ENCODE results near the gene SFMBT2.

The SFMBT2 gene

DNA sequence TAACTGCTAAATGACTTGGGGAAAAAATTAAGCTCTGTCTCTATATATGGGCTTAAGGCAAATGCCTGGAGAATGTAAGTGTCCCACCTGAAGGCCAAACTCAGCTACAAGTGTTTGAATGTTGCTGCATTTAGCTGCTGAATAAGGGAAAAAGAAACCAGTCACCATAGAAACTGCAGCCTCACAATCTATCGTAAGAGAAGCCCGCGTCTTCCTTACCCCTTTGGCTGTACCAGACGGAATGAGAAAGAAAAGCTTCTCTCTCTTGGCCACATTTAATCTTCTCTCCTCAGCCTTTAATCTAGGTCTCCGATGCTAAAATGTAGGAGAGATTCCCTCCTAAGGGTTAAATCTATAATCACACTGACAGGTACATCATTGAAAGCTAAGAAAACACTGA lies 147.2 kb downstream of the SFMBT2 start:
- no peak for DNase-seq (ENCODE audit: low spot score)

DNA sequence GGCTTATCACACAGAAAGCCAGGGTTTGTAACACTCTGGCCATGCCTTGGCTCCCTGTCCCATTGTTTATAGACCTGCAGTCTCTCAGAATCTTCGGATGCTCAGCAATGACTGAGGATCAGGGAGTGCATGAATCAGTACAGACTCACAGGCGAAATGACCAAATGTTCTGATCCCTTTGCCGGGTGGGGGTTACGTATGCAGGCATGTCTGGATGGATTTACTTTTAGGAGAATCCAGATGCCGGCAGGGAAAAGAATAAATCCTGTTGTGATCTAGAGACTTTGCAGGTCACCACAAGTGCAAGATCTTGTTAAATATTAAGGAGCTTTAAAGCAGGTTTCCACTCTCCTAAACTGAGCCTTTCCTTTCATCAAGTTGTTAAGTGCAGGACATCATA lies 149.5 kb downstream of the SFMBT2 start:
- no peak for DNase-seq (ENCODE audit: low spot score)

DNA sequence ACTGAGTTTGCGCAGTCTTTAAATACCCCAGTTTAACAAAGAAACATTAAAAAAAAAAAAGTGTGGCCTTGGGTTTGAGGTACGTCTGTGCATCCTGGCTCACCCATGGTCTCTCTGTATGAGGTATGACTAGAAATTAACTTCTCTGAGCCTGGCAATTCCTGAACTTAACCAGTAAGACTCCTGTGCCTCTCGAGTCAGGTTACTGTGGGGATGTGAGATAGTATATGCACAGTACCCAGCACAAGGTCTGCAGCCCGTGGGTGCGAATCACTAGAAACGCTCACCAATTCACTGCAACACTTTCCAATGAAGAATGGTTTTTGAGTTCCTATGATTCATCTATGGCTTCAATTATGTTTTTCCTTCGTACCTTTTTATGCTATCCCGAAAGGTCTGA lies 149.9 kb downstream of the SFMBT2 start:
- DNase-seq (ENCODE audit: low spot score), result no peak

DNA sequence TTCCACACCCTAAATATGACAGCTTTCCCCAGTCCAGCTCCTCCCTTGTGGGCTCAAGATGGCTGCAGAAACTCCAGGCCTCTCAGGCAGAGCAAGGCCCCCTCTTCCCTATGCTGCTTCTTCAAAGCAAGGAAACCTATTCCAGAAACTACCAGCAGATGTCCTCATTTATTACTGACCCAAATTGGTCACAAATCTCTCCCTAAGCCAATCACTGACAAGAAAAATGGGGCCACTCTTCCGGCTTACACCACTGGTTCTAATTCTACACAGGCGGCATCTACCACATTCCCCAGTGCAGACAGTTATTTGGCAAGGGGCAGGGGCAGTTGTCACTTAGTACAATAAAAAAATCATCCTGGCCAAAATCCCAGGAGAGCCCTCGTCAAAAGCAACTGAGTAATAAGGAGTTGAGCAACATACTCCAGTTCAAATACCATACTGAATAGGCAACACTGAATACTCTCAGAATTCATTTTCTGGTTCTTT lies 150.4 kb downstream of the SFMBT2 start:
- peak; percentile 69 for DNase-seq (ENCODE audit: low spot score)

DNA sequence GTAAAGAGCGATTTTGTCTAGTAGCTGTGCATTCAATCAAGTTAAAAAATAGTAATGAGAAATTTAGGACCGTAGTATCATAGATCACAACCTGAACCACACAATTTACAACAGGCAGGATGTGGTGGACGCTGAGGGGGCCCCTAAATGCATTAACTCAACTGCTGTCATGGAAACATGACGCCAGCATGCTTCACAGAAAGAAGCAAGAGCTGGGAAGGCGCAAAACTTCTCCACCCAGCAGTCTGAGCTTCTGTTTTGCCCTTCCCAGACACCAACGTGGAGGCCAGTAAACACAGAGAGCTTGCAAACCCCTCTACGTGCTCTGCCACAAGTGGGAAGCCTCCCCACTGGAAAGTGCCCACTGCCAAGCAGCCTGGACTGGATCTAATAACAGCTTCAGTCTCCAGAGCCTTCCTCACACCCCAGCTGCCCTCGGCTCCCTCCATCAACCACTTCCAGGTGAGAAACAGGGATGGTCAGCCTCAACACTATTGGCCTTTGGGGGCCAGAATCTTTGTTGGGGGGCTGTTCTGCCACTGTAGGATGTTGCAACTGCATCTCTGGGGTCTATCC lies 151.8 kb downstream of the SFMBT2 start:
- no peak for DNase-seq (ENCODE audit: low spot score)

DNA sequence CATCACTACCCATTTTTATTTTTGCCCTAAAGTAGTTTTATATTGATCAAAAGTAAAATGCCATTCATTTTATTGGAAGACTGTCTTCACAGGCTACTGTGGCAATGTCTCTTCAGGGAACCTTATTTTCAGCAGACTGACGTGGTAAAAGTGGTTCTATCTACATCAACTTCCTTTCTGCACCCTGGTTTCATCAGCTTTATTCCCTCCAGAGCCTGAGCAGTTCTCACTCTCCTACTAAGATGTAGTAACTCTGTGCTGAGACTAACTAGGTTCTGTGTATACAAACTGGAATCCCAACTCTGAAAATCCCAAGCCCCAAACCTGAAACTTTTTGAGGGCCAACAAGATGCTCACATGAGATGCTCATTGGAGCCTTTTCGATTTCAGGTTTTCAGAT lies 155.3 kb downstream of the SFMBT2 start:
- DNase-seq (ENCODE audit: low spot score), result no peak

DNA sequence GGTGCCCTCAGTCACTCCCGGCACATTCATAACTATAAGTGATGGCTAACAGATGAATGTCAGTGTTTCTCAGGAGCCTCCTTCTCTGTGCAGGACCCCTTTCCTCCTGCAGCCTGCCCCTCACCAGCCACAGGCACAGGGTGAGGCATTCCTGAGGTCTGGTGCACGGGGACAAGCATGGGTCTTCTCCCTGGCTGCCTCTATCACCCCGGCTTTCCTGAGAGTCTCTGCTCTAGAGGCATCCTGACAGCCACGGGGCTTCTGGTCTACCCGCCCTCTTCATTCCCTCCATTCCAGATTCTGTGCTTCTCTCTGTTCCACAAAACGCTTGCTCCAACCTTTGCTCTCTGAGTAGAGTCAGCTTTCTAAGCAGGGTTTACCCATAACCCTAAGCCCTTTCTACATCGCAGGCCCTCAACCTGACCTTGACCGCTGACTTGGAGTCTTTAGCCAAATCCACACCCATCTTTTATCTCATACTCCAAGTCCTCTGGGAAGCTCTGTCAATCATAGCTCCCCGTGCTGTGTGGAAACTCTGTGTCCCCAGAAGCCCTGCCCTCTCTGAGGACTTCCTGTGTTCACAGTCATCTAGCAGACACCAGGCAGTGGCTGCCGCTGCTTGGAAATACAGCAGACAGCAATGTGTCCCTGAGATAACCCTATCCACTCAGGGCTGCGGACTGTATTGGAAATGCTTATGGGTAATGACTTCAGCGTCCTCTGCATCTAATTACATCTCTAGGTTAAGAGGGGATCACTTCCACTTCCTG lies 159.0 kb downstream of the SFMBT2 start:
- DNase-seq (ENCODE audit: low spot score), result no peak

DNA sequence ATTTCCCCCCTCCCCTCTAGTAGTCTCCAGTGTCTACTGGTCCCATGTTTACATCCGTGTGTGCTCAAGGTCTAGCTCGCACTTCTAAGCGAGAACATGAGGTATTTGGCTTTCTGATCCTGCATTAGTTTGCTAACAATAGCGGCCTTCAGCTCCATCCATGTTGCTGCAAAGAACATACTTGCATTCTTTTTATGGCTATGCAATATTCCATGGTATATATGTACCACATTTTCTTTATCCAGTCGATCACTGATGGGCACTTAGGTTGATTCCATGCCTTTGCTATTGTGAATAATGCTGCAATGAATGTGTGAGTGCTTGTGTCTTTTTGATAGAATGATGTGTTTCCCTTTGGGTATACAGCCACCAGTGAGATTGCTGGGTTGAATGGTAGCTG lies 160.6 kb downstream of the SFMBT2 start:
- no peak for DNase-seq (ENCODE audit: low spot score)

DNA sequence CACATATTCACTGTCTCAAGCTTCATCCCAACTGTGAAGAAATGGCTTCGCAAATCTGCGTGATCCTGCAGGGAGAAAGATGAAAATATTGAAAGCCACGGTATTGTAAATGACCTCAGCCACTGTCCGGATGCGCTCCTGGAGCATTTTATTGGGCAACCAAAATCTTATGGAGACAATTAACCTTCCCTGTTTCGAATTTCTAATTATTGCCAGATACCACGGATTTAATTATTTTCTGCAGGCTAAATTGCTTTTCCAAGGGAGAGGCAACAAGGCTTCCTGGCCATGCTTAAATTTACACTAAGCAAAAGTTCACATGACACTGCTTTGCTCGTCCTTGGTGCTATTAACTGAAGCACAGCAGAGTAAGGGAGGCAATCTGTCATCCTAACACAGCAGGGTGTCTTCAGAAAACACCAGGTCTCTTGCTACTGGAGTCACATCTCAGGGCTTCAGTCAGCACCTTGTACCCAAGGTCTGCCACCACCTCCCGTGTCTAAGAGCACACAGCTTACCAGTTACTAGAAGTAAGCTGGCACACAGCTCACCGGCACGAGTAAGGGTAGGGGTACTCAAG lies 162.2 kb downstream of the SFMBT2 start:
- no peak for DNase-seq (ENCODE audit: low spot score)

DNA sequence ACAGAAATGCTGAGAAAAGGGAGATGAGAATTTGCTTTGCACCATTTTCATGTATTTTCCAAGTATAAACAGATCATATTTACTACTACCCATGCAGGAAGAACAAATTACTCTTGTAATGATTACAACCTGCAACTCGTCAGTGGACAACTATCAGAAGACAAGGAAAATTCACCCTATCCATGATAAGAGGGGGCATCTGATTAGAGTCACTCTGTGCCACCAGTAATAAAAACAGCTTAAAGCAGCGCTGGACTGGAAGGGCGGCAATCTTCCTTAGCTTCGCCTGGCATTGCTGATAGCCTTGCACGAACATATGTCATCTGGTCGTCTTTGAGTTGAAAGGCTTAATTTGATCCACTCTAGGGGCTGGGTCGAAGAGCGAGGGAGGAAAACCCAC lies 162.7 kb downstream of the SFMBT2 start:
- no peak for DNase-seq (ENCODE audit: low spot score)

DNA sequence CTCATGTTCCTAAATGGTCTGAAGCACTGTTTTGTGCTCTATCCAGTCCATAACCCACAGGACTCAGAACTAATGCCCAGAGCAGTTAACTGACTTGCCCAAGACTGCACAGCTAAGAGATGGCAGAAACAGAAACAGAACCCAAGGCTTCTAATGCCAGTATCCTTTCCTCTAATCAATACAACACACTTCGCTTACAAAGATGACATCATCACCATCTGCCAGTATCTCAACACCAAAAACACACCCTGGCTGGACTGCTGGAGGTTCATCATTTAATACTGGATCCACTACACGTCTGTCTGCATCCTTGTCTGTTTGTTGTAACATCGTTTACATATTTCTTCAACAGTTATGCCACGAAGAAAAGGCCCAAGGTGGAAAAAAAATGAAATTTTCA lies 165.3 kb downstream of the SFMBT2 start:
- DNase-seq (ENCODE audit: low spot score), result no peak

DNA sequence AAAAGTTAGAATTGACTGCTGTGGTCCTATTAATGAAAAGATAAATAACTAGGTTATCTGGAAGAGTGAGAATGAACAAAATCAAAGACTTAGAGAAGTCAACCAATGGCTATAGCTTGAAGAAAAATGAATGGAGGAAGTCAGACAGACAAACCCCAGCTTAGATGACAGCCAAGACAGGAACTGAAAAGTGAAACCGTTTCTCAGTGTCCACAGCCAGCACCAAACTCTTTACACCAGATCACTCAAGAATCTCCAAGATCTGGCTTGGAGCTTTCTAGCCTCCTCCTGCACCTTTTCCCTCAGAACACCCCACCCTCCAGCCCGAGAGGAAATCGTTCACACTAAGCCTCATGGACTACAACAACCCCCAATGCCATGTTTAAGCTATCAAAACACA lies 167.0 kb downstream of the SFMBT2 start:
- DNase-seq (ENCODE audit: low spot score), result no peak

DNA sequence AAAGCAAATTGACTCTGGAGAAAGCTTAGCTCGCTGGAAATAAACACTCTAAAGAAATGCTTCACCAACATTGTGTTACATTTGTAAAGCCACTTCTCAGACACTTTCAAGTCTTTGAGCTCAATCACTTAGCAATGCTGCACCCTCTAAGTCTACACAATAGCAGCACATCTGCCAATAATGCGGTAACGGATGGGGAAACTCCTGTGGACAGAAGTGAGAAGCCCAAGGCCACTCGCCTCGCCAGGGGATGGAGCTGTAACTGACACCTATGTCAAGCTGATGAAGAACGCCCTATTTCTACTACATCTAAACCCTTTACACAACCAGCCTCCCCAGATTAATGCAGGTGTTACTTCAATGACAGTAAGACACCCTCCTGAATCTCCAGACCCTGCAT lies 167.7 kb downstream of the SFMBT2 start:
- no peak for DNase-seq (ENCODE audit: low spot score)

DNA sequence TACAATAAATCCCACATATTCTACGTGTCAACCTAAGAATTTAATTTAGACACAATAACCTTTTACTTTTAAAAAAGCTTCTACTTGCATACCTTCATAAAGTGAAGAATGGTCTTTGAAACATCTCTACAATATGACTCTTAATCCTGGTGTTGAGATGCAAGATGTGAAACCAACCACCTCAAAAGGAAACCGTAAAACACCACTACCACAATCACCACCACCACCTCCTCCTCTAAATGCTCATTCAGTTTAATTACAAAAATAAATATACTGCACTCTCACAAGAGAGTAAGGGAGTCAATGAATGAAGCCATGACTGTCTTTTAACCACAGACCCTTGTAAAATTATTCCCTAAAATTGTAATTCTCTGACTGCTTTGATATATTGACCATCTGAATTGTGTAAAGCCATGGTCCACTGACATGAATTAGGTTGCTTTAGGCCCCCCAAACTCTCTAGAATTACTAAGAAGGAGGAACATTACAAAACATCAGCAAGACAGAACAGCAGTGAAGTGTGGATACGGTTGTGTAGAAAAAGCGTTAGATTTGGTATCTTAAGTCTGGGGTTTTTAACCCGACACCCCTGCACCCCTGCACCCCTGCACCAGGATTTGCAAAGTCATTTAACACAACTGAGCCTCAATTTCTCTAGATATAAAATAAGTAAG lies 171.4 kb downstream of the SFMBT2 start:
- DNase-seq (ENCODE audit: low spot score), result no peak

DNA sequence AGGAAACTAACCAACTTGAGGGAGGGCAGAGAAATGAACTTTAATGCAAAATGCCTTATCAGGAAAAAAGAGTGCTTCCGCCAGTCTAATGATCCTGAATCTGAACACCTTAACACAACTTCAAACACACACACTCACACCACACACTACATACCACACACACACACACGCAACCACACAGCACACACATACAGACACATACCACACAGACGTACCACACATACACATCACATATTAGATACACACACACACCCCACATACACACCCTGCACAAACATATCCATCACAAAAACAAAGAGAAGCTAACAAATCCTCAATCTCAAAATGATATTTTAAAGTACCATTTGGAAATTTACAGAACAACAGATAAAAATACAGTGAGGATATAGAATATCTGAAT lies 175.5 kb downstream of the SFMBT2 start:
- DNase-seq (ENCODE audit: low spot score), result no peak

DNA sequence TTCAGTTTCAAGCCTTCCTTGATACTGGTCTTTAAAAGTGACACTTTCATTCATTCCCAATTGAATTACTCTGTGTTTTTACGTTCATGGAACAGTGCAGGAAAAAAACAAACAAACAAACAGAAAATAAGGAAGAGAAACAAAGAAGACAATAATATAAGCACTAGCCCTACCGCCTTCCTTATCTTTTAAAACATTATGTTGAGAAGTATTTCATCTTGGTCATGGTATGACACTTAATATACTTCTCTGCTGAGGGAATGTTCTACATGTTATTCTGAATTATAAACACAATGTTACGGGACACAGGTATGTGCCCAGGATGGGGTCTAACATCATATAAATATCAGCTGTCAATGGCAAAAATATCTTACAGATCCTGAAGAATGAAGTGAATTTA lies 176.7 kb downstream of the SFMBT2 start:
- DNase-seq (ENCODE audit: low spot score), result no peak

DNA sequence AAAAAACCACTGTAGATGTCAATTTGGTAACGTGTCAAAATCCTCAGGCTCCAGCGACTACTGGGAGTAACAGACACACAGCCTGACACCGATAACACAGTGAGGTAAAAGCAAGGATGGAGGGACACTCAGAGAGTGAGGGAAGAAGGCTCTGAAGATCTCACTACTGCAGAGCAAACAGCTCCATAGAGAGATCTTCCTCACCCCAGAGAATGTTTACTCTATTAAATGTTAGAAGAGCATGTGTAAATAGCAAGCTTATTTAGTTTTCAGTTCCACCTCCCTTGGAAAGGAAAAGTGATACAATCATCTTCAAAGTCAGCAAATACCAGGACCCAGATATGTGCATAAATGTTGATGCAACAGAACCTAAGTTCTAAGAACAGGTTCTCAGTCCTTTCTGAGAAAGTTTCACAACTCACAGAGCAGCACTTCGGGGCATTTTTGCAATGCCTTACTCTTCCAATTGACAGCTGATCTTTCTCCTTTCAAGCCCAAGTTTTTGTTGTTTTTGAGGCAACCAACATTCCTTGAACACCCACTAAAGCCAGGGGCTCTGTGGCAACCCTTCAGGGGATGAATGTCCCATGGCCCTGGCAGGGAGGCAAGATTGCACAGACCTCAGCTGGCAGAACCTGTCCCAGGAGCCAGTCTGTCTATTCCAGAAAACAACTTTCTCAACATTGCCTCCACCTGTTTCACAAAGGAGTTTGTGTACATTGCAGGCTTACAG lies 177.4 kb downstream of the SFMBT2 start:
- DNase-seq (ENCODE audit: low spot score), result no peak

DNA sequence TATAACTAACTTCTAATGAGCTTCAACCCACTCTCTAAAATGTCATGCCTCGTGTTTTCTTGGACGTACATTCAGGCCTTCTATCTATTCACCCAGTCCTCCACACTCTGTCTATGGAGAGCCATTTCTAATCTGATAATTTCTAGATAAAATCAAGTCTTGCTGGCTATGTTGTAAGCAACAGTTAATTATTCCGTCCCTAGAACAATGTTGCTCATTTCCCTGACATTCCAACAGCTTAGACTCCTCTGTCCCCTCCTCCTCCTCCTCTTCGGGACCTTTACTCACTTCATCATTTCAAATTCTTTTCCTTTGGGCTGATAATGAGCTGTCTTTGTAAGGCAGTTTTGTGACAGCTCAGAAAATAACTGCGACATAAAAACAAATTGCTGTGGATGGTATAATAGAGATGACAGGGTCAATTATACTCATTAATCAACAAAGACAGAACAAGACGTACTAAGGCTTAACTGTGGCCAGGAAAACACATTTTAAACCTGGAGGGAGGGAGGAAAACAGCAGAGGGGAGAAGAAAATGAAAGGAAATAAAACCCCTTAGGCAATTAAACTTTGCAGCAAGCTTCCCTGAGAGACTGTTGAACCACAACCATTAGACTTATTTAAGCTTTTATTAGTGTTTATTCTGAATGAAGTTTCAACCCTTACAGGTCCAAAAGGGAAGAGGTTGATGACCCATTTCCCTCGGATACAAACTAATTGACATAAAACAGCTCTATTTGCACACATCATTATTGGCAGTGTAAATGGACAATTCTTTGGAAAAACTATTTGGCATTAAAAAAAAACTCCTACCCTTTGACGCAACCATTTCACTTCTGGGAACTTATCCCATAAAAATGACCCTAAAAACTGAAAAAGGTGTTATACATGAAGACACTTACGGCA lies 179.1 kb downstream of the SFMBT2 start:
- no peak for DNase-seq (ENCODE audit: low spot score)

DNA sequence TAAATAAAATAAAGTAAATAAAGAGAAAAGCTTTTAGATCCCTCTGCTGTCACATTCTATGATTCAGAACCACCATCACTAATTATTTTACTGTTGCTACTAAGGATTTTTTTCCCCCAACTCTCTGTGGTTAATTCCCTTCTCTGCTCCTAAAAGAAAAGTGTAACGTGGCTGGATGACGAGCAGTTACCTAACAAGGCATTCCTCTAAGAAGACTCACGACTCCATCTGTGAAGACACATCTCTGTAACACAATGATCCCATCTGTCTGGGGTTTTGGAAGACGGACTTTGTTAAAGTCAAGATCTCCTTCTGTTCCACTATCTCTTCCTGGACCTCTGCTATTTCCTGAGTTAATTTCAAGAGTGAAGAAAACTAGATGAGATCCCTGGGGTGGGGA lies 179.9 kb downstream of the SFMBT2 start:
- no peak for DNase-seq (ENCODE audit: low spot score)

DNA sequence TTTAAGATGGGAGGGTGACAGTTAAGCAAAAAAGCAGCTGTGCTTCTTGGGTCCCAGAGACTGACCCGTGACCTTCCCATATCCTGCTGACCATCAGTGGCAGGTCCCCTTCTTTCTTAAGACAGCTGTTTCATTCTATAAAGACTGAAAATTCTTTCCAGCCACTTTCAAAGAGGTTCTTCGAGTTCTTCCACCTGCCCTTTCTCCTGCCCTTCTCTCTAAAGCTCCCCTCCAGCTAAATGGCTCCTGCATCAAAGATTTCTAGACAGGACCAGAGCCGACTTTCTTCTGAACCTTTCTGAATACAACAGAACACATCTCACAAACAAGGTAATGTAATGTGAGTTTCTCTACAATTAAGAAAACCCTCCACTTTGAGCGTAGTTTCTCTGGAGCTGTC lies 180.8 kb downstream of the SFMBT2 start:
- no peak for DNase-seq (ENCODE audit: low spot score)

DNA sequence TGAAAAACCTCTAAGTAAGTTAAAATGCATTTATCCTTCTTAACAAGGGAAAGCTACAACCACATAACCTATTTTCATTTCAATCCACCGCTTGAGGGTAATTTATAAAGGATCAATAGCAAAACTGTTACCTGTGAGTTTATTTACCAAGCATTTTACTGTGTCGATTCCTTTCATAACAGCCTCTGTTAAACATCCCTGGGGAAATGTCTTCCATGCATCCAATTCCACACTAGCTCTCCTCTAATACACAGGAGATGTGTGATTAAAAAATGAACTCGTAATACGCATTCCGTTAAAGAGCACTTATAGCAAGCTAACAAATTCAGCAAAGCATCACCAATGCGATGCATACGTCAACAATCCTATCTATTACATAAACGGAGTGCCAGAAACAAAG lies 185.7 kb downstream of the SFMBT2 start:
- no peak for DNase-seq (ENCODE audit: low spot score)
